Brain microvascular endothelial cell (primary cell): ENCODE data around the gene AFF3.

Experiments
- DNase-seq: peaks from one replicate; pipeline ENCODE4 v3.0.0-alpha.2; 2020
- H3K27ac ChIP-seq: fragments of 250-450 bp; sonication (Bioruptor Pico); 2 replicates; pipeline ENCODE4 v1.5.1; 2020; ENCODE audit warnings: mild to moderate bottlenecking, moderate library complexity
- H3K27me3 ChIP-seq: fragments of 250-450 bp; sonication (Bioruptor Pico); replicated peaks from 2 replicates; pipeline ENCODE4 v1.5.1; 2020; ENCODE audit warnings: mild to moderate bottlenecking
- H3K36me3 ChIP-seq: fragments of 250-450 bp; sonication (Bioruptor Pico); replicated peaks from 2 replicates; pipeline ENCODE4 v1.5.1; 2020; ENCODE audit warnings: mild to moderate bottlenecking
- H3K4me3 ChIP-seq: 2 replicates; pipeline ENCODE4 v1.5.1; 2011; ENCODE audit warnings: low read depth, mild to moderate bottlenecking, control low read depth, low read length, moderate library complexity
- in situ Hi-C: cut with HindIII; loops from 2 replicates; pipeline ENCODE4 v1.10.0; 2017; ENCODE audit warnings: low sequenced_read_pairs, low pct_ligation_motif_present
- TF ChIP-seq, protein P1 (sequence below): IDR thresholded peaks from 2 replicates; pipeline ENCODE4 v1.5.1; 2011; ENCODE audit warnings: low read depth, mild to moderate bottlenecking, moderate library complexity, low read length, control low read depth, inconsistent platforms; ENCODE audit errors: missing control alignments

The AFF3 gene

DNA sequence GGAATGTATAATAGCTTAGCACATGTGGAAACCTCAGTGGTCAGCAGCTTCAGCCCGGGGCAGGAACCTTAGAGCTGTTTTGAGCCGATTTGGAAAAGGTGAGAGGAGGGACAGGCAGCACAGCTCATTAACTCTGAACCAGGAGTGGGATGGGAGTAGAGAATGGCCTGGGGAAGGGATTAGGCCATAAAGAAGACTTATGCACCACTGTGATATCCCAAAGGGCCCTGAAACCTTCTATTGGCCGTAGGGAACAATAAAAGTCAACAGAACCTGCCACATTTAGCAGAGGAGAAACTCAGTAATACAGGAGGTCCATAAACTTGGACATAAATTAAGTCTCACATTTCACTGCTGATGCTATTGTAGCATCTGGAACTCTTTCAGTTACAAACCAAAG is 528.4 kb downstream of the AFF3 start:
- Histone ChIP-seq H3K4me3 (no peak overlapping the region), H3K27ac (no peak overlapping the region), H3K27me3 (no peaks in the 10 kb centered on the region), H3K36me3 (no peaks in the 10 kb centered on the region)
- TF ChIP-seq, protein P1, sequence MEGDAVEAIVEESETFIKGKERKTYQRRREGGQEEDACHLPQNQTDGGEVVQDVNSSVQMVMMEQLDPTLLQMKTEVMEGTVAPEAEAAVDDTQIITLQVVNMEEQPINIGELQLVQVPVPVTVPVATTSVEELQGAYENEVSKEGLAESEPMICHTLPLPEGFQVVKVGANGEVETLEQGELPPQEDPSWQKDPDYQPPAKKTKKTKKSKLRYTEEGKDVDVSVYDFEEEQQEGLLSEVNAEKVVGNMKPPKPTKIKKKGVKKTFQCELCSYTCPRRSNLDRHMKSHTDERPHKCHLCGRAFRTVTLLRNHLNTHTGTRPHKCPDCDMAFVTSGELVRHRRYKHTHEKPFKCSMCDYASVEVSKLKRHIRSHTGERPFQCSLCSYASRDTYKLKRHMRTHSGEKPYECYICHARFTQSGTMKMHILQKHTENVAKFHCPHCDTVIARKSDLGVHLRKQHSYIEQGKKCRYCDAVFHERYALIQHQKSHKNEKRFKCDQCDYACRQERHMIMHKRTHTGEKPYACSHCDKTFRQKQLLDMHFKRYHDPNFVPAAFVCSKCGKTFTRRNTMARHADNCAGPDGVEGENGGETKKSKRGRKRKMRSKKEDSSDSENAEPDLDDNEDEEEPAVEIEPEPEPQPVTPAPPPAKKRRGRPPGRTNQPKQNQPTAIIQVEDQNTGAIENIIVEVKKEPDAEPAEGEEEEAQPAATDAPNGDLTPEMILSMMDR: no peak
- DNase-seq: no peak
- in situ Hi-C loops: no loop called here

DNA sequence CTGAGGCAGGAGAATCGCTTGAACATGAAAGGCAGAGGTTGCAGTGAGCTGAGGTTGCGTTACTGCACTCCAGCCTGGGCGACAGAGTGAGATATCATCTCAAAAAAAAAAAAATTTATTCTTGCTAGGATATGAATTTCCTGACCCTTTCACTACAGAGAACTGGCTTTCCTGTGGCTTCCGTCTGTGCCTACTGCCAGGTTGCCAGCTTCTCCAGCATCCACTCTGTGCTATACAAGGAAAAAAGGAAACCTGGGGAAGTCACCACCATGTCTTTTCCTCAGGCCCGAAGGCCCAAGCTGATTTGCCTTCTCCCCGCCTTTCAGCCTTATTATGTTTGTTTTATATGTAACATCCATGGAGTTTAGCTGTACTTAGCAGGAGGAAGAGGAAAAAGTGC is 530.6 kb downstream of the AFF3 start:
- DNase-seq: no peak
- TF ChIP-seq, protein P1: no peak
- in situ Hi-C loops: no loop called here
- Histone ChIP-seq H3K27me3 (no peaks in the 10 kb centered on the region), H3K36me3 (no peaks in the 10 kb centered on the region), H3K27ac (no peak overlapping the region), H3K4me3 (no peak overlapping the region)

DNA sequence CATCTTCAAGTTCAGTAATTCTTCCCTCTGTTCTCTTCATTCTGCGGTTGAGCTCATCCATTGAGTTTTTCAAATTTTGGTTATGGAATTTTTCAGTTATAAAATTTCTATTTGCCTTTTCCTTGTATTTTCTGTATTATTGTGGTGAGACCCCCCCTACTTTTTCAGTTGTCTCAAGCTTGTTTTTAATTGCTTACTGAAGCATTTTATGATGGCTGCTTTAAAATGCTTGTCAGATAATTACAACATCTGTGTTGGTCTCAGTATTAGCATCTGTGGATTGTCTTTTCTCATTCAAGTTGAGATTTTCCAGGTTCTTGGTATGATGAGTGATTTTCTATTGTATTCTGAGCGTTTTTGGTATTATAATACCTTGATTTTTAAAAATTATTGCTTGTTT is 531.4 kb downstream of the AFF3 start:
- Histone ChIP-seq H3K36me3 (no peaks in the 10 kb centered on the region), H3K27ac (no peak overlapping the region), H3K27me3 (no peaks in the 10 kb centered on the region), H3K4me3 (no peak overlapping the region)
- TF ChIP-seq, protein P1: no peak
- in situ Hi-C loops: no loop called here
- DNase-seq: no peak

DNA sequence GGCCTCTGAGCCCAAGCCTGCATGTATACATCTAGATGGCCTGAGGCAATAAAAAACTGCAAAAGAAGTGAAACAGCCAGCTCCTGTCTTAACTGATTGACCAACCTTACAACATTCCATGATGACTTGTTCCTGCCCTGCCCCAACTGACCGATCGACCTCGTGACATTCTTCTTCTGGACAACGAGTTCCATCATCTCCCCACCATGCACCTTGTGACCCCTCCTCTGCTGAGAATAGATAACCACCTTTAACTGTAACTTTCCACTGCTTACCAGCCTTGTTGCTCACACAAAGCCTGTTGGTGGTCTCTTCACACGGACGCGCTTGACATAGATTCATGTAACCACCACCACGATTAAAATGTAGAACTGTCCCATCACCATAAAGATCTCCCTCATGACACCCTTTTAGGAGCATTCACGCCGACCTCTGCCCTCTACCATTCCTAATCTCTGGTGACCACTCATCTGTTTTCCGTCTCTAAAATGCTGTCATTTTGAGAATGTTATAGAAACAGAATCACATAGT is 532.5 kb downstream of the AFF3 start:
- DNase-seq: no peak

DNA sequence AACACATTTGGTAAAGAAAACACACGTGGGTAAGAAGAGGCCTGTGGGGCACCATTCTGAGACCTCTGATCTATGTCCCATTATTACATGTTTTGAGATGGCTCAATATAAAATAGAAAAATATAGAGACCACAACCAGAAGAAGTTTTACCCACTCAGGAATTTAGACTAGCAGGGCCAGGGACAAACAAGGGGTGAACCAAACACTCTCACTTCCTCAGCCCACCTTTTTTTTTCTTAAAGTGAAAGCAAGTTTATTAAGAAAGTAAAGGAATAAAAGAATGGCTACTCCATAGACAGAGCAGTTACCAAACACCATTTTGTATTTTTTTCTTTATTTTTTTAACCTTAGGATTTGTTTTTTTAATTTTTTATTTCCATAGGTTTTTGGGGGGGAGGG is 533.5 kb downstream of the AFF3 start:
- Histone ChIP-seq H3K27me3 (no peaks in the 10 kb centered on the region), H3K27ac (no peak overlapping the region), H3K36me3 (no peaks in the 10 kb centered on the region), H3K4me3 (no peak overlapping the region)
- TF ChIP-seq, protein P1: no peak
- in situ Hi-C loops: no loop called here
- no peak for DNase-seq

More for the DNA sequence above, 532.5 kb downstream of the AFF3 start:
- Histone ChIP-seq H3K27ac (no peak overlapping the region), H3K27me3 (no peaks in the 10 kb centered on the region), H3K4me3 (no peak overlapping the region), H3K36me3 (no peaks in the 10 kb centered on the region)
- in situ Hi-C loops: no loop called here
- TF ChIP-seq, protein P1: no peak

DNA sequence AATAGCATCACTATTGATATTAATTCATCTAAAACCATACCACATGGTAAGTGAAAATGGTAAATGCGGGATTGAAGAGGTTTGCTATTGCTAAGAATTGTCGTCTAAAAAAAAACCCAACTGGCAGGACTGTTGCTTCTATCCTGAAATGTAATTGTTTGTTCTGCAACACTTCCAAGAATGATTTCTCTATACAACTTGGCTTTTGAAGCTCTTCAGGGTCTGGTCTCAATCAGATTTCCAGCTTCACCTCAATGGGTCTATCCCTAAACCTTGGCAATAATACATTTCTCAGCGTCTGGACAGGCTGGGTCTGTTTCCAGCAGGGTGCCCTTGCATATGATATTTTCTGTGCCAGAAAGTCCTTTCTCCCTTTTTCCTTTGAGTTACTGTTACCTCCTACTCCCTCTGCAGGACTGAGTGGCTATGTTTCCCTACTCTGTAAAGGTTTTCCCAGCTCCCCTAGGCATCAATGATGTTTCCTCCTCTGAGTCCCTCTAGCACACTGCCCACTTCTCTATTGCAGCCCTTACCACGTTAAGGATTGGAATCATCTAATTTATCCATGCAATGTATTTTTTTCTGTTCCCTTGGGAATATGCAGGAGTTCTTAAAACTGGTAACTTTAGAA is 534.4 kb downstream of the AFF3 start:
- DNase-seq: no peak
- TF ChIP-seq, protein P1: peak; percentile 40
- no peak overlapping the region for H3K27ac ChIP-seq
- no peak overlapping the region for H3K4me3 ChIP-seq
- no peaks in the 10 kb centered on the region for H3K27me3 ChIP-seq
- no peaks in the 10 kb centered on the region for H3K36me3 ChIP-seq
- in situ Hi-C loops: no loop called here
